GM10266 (cell line): Measurements from ENCODE around the gene ACVR1C.

Experiments
- DNase-seq: peaks from one replicate; pipeline ENCODE4 v3.0.0; 2012; ENCODE audit errors: extremely low spot score
- TF ChIP-seq, protein P1 (sequence below): IDR thresholded peaks from 2 replicates; pipeline ENCODE4 v1.5.1; 2012; ENCODE audit warnings: mild to moderate bottlenecking, low read depth; ENCODE audit not compliant: control insufficient read depth, insufficient read depth; ENCODE audit errors: missing control alignments

The ACVR1C gene

DNA sequence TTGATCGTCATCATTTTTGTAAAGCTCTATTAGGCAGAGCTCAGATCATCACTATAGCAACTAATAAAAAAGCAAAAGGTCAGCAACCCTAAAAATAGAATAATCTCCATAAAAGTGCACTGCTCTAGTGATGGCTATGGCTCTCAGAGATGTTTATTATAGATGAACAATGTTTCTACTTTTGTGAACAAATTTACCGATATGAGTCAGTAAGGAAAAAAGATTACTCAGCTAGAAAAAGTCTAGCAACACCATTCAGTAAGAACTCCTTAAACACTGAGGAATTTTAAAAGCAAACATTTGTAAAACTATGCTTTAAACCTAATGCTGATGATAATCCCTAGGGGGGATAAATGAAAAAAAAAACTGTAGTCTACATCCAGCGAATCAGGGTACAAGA lies 69.6 kb downstream of the ACVR1C start:
- TF ChIP-seq, protein P1, sequence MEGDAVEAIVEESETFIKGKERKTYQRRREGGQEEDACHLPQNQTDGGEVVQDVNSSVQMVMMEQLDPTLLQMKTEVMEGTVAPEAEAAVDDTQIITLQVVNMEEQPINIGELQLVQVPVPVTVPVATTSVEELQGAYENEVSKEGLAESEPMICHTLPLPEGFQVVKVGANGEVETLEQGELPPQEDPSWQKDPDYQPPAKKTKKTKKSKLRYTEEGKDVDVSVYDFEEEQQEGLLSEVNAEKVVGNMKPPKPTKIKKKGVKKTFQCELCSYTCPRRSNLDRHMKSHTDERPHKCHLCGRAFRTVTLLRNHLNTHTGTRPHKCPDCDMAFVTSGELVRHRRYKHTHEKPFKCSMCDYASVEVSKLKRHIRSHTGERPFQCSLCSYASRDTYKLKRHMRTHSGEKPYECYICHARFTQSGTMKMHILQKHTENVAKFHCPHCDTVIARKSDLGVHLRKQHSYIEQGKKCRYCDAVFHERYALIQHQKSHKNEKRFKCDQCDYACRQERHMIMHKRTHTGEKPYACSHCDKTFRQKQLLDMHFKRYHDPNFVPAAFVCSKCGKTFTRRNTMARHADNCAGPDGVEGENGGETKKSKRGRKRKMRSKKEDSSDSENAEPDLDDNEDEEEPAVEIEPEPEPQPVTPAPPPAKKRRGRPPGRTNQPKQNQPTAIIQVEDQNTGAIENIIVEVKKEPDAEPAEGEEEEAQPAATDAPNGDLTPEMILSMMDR: no peak

DNA sequence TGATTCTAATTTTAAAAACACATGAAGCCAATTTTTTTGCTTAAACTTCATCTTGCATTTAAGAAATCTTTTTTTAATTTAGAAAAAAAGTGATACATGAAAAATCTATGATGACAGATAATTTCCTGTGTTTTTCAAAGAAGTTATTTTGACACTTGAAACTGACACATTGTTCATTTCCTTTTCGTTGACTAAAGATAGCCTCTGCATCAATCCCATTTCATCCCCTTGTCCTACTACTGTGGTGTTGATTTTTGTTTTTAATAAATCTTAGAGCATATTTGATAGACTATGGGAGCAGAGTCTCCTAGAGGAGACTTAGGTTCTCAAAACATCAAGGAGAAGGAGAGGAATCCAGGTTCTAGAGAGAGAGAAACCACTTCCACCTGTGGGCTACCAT lies 70.9 kb downstream of the ACVR1C start:
- TF ChIP-seq, protein P1: no peak
- no peak for DNase-seq

More for the DNA sequence above, 69.6 kb downstream of the ACVR1C start:
- DNase-seq: no peak

DNA sequence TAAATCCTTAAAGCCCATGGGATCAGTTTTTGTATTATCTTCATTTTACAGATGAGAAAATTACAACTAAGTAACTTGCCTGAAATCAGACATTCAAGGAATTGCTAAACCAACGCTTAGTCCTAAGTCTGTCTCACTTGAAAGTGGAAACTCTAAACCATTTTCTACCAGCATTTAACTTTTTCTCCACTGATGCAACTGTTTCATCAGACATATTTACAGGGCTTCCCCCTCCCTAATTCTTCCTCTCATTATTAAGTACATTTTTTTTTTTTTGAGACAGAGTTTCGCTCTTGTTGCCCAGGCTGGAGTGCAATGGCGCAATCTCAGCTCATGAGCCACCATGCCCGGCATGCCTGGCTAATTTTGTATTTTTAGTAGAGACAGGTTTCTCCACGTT lies 88.6 kb downstream of the ACVR1C start:
- DNase-seq: no peak
- TF ChIP-seq, protein P1: no peak

DNA sequence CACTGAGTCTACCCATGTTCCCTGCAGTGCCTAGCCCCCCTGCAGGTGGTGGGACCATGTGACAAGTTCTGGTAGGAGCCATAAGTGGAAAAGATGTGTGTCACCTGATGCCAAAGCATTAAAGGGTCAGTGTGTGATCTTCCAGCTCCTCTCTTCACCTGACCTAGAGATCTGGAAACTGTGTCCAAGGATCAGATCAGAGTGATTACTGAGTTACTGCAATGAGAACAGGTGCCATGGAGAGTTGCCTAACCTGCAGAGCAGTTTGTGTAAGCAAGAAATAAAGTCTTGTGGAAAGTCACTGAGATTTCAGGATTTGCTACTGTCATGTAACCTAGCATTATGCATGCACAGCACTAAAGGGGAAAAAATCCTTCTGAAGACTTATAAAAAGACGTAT lies 90.6 kb downstream of the ACVR1C start:
- DNase-seq: no peak
- TF ChIP-seq, protein P1: no peak

DNA sequence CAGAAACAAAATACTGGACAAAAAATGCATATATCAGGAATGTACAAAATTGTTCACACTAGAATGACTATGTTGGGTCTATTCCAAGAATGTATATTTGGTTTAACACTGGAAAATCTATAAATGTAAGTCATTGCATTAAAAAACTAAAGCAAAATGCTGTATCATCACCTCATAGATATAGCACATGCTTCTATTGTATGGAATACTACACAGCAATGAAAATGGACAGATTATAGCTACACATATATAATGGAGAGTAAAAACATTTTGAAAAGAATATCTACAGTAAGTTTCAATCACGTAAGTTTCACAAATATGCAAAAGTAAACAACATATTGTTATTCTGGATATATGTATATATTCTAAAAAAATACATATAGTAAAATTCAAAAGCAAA lies 91.8 kb downstream of the ACVR1C start:
- TF ChIP-seq, protein P1: no peak
- no peak for DNase-seq

DNA sequence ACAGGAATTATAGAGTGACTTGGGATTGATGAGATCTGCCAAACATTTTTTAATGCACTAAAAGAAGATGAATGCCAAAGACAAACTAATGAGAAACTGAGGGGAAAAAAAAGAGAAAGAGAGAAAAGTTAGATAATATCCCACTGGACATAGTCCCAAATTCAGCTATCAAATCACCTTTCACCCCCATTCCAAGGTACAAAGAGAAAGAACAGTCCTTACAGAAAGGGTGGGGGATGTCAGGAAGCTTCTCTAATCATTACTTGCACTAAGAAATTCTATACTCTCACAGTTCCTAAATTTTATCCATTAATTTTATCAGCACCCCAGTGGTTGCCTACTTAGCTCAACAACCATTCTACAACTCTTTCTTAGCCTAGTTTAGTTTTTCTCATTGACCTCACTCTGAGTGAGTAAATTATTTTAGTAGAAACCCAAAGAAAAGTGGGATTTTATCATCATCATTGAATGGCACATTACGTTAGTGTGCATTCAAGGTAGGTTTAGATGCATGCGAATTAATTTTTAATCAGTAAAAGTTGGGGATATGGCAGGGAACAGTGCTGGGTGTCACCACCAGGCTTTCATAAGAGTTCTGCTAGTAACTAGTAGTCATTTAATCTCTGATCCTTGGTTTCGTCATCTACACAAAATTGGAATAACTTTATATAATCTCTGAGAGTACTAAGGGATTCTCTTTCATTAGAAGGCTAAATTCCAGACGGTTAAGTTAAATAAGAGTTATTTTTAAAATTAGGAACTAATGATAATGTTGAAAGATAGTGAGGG lies 99.5 kb downstream of the ACVR1C start:
- TF ChIP-seq, protein P1: no peak
- DNase-seq: no peak

DNA sequence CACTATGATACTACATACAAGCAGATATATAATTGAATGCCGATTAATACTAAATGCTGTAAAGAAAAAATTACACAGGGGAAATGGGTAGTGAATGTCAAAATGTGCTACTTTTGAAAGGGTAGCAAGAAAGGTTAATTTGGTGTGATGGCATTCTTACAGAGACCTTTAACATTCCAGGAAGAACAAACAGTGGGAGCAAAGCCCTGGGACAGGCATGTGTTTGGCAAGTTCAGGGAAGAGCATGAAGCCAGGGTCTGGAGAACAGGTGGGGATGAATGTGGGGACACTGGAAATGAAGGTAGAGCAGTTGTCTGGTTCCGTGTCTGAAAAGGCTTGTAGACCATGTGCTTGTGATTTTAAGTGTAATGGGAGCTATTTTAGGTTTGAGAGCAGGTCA lies 102.6 kb downstream of the ACVR1C start:
- TF ChIP-seq, protein P1: no peak
- DNase-seq: no peak
